Heart left ventricle (tissue), 13 donors: ENCODE measurements around the gene FBXO38.

ENCODE experiments used
- CTCF ChIP-seq, 12 donors: fragments of 200-600 bp; sonication (generic) in 4 of 12; IDR thresholded peaks; one replicate each; pipeline versions ENCODE4 v1.5.0 to v1.8.0; 2018 to 2022; ENCODE audit warnings: antibody characterized with exemption in 12 of 12, mild to moderate bottlenecking in 5 of 12
- POLR2A ChIP-seq, 2 donors: fragments of 450-650 bp; IDR thresholded peaks; one replicate each; pipeline ENCODE4 v1.6.1; 2017; ENCODE audit warnings: antibody characterized with exemption in 2 of 2, mild to moderate bottlenecking in 2 of 2, moderate library complexity in 2 of 2
- donor health status: ischemic (EF 13 %, LVEDD 7.1; RV severe dilation, severe dysfunction).
- donor health status: DM: no; HTN: yes; CAD: no.
- donor health status: DM: no; HTN: no; CAD: no.
- donor health status: ischemic (EF 25% LVEDD 6.9; RV normal size, moderate dysfunction).
- donor health status: ischemic (EF 25% LVEDD 5.7; RV mildly dilated, moderate dysfunction).
- donor health status: ischemic (EF 35%, LVEDD 5.7; RV mildly dilated, moderate dysfunction).
- donor health status: nonischemic (EF 11% LVEDD 7.7; RV severe dilation, severe dysfunction).
- donor health status: DM: yes; HTN: yes; CAD: no.
- donor health status: PGD.
- donor health status: ischemic (EF 29% LVEDD 5.4; RV normal size, mild dysfunction).
- donor health status: nonischemic (EF 23%, LVEDD 6.1; RV moderate dilation, normal function).

GRCh38 chr5:148342371-148343045 lies 41.2 kb upstream of the FBXO38 start:
- no peak for TF ChIP-seq CTCF (IDR thresholded peaks at IDR 0.05)
- TF ChIP-seq POLR2A (IDR thresholded peaks at IDR 0.05): no peak
